MM.1S (cell line): ENCODE results near the gene LRRC8B.

ENCODE experiments used
- DNase-seq: peaks from one replicate; pipeline ENCODE4 v3.0.0-alpha.2; 2015
- H2AFZ ChIP-seq: fragments of 300-600 bp; sonication (generic); 2 replicates; pipeline ENCODE4 v1.6.0; 2016; ENCODE audit warnings: antibody characterized with exemption, low read length
- H3F3A ChIP-seq: fragments of 300-600 bp; sonication (generic); 2 replicates; pipeline ENCODE4 v1.6.1; 2016; ENCODE audit warnings: mild to moderate bottlenecking, antibody characterized with exemption, low read length, moderate library complexity, mixed read lengths; ENCODE audit not compliant: insufficient read depth
- H3K27ac ChIP-seq: fragments of 300-600 bp; sonication (generic); 2 replicates; pipeline ENCODE4 v1.5.1; 2016; ENCODE audit warnings: mild to moderate bottlenecking, low read length
- H3K27me3 ChIP-seq: fragments of 300-600 bp; sonication (generic); replicated peaks from 2 replicates; pipeline ENCODE4 v1.6.0; 2016; ENCODE audit warnings: low read length; ENCODE audit not compliant: insufficient read depth
- H3K36me3 ChIP-seq: fragments of 300-600 bp; sonication (generic); replicated peaks from 2 replicates; pipeline ENCODE4 v1.6.1; 2016; ENCODE audit warnings: mild to moderate bottlenecking, low read length, mixed read lengths; ENCODE audit not compliant: insufficient read depth
- H3K4me1 ChIP-seq: fragments of 300-600 bp; sonication (generic); 2 replicates; pipeline ENCODE4 v1.6.1; 2016; ENCODE audit warnings: low read length, mixed read lengths
- H3K4me2 ChIP-seq: fragments of 300-600 bp; sonication (generic); 2 replicates; pipeline ENCODE4 v1.6.0; 2016; ENCODE audit warnings: low read depth, low read length
- H3K4me3 ChIP-seq: fragments of 300-600 bp; sonication (generic); 2 replicates; pipeline ENCODE4 v1.5.1; 2016; ENCODE audit warnings: low read length, mixed read lengths
- H3K79me2 ChIP-seq: fragments of 300-600 bp; sonication (generic); 2 replicates; pipeline ENCODE4 v1.6.1; 2016; ENCODE audit warnings: mixed run types, low read length, mixed read lengths
- H3K9ac ChIP-seq: fragments of 300-600 bp; sonication (generic); 2 replicates; pipeline ENCODE4 v1.6.1; 2016; ENCODE audit warnings: low read length, mixed read lengths
- H3K9me2 ChIP-seq: fragments of 300-600 bp; sonication (generic); replicated peaks from 2 replicates; pipeline ENCODE4 v1.6.1; 2016; ENCODE audit warnings: mild to moderate bottlenecking, low read length, mixed read lengths; ENCODE audit not compliant: insufficient read depth
- H3K9me3 ChIP-seq: fragments of 300-600 bp; sonication (generic); replicated peaks from 2 replicates; pipeline ENCODE4 v1.6.1; 2016; ENCODE audit warnings: mild to moderate bottlenecking, low read length, mixed read lengths; ENCODE audit not compliant: insufficient read depth
- H4K20me1 ChIP-seq: fragments of 300-600 bp; sonication (generic); 2 replicates; pipeline ENCODE4 v1.6.1; 2016; ENCODE audit warnings: mild to moderate bottlenecking, low read length, moderate library complexity, mixed read lengths; ENCODE audit not compliant: insufficient read depth
- CTCF ChIP-seq: fragments of 300-600 bp; sonication (generic); IDR thresholded peaks from 2 replicates; pipeline ENCODE4 v1.5.1; 2016; ENCODE audit warnings: antibody characterized with exemption, low read length, mixed read lengths
- EZH2 ChIP-seq: fragments of 300-600 bp; sonication (generic); optimal IDR thresholded peaks from 2 replicates; pipeline ENCODE3; 2017; ENCODE audit warnings: low read depth, mild to moderate bottlenecking, antibody characterized with exemption, low read length, mixed read lengths
- EZH2phosphoT487 ChIP-seq: fragments of 300-600 bp; sonication (generic); IDR thresholded peaks from 2 replicates; pipeline ENCODE4 v1.6.1; 2018; ENCODE audit warnings: antibody characterized with exemption, low read length

The LRRC8B gene

GRCh38 chr1:89640440-89640839 is 115.8 kb downstream of the LRRC8B start:
- no peaks in the 10 kb centered on the region for H3K27me3 ChIP-seq
- H2AFZ ChIP-seq, result no peak overlapping the region
- H3K9me2 ChIP-seq, result no peaks in the 10 kb centered on the region
- no peaks in the 10 kb centered on the region for H3F3A ChIP-seq
- no peaks in the 10 kb centered on the region for H4K20me1 ChIP-seq
- TF ChIP-seq CTCF (no peak), EZH2phosphoT487 (no peak), EZH2 (no peak)
- no peak overlapping the region for H3K4me2 ChIP-seq
- H3K79me2 ChIP-seq, result peaks cover 92% of the 10 kb centered on the region
- no peaks in the 10 kb centered on the region for H3K36me3 ChIP-seq
- no peak overlapping the region for H3K27ac ChIP-seq
- H3K9ac ChIP-seq, result no peak overlapping the region
- no peaks in the 10 kb centered on the region for H3K4me1 ChIP-seq
- no peaks in the 10 kb centered on the region for H3K9me3 ChIP-seq
- no peak overlapping the region for H3K4me3 ChIP-seq
- no peak for DNase-seq

- Histone ChIP-seq H3K9ac (no peak overlapping the region), H3K4me3 (no peak overlapping the region), H3K9me2 (no peaks in the 10 kb centered on the region), H3K79me2 (peaks cover 88% of the 10 kb centered on the region), H3K4me1 (no peaks in the 10 kb centered on the region), H3K27me3 (no peaks in the 10 kb centered on the region), H3K9me3 (no peaks in the 10 kb centered on the region), H4K20me1 (no peaks in the 10 kb centered on the region), H3F3A (no peaks in the 10 kb centered on the region), H3K4me2 (no peak overlapping the region), H3K36me3 (no peaks in the 10 kb centered on the region), H2AFZ (no peak overlapping the region), H3K27ac (no peak overlapping the region)
- TF ChIP-seq EZH2, result no peak
- TF ChIP-seq EZH2phosphoT487, result no peak
- TF ChIP-seq CTCF, result no peak
- DNase-seq, result no peak
Observed at GRCh38 chr1:89641781-89642180, 117.2 kb downstream of the LRRC8B start.

GRCh38 chr1:89643577-89643976 is 118.9 kb downstream of the LRRC8B start:
- no peak overlapping the region for H3K4me2 ChIP-seq
- TF ChIP-seq CTCF (no peak), EZH2 (no peak), EZH2phosphoT487 (no peak)
- no peak overlapping the region for H2AFZ ChIP-seq
- H3K27me3 ChIP-seq, result no peaks in the 10 kb centered on the region
- DNase-seq, result no peak
- no peaks in the 10 kb centered on the region for H3K36me3 ChIP-seq
- H4K20me1 ChIP-seq, result no peaks in the 10 kb centered on the region
- no peaks in the 10 kb centered on the region for H3K9me2 ChIP-seq
- H3K4me3 ChIP-seq, result no peak overlapping the region
- H3F3A ChIP-seq, result no peaks in the 10 kb centered on the region
- no peaks in the 10 kb centered on the region for H3K9me3 ChIP-seq
- no peak overlapping the region for H3K9ac ChIP-seq
- H3K79me2 ChIP-seq, result peaks cover 84% of the 10 kb centered on the region
- H3K4me1 ChIP-seq, result no peaks in the 10 kb centered on the region
- no peak overlapping the region for H3K27ac ChIP-seq
